Muscle of leg (tissue), 11 donors: ENCODE data around the gene ITGA4. TPM values are rescaled to one million over a fixed set of nuclear protein-coding genes. Genes with fewer than 3 reads are reported as not detected.

ENCODE experiments used
- DNase-seq: peaks from one replicate; pipeline ENCODE4 v3.0.0; 2013
- H3K27ac ChIP-seq: one replicate; pipeline ENCODE4 v1.5.1; 2013; ENCODE audit warnings: mild to moderate bottlenecking, low read length, control low read depth
- H3K27me3 ChIP-seq: one replicate; pipeline ENCODE4 v1.6.1; 2013; ENCODE audit warnings: low read length; ENCODE audit not compliant: control insufficient read depth, insufficient read depth
- H3K36me3 ChIP-seq: one replicate; pipeline ENCODE4 v1.6.1; 2013; ENCODE audit warnings: low read length; ENCODE audit not compliant: control insufficient read depth, insufficient read depth
- H3K4me1 ChIP-seq: one replicate; pipeline ENCODE4 v1.6.1; 2013; ENCODE audit warnings: low read length; ENCODE audit not compliant: control insufficient read depth, insufficient read depth
- H3K4me3 ChIP-seq: one replicate; pipeline ENCODE4 v1.5.1; 2013; ENCODE audit warnings: low read length, control low read depth
- H3K9me3 ChIP-seq: replicated peaks from 2 replicates; pipeline ENCODE4 v1.6.1; 2013; ENCODE audit warnings: low read depth, low read length; ENCODE audit not compliant: control insufficient read depth
- WGBS: methylation state at CpG from one replicate; pipeline ENCODE4 v1.1.5; 2013; ENCODE audit warnings: missing lambda C conversion rate; ENCODE audit not compliant: insufficient coverage; 5-methylcytosine and 5-hydroxymethylcytosine counted together
- polyA plus RNA-seq, 8 donors: library from polyadenylated mRNA; unstranded; fragments of 120-200 nt; gene quantifications; one replicate each; pipeline versions ENCODE4 v1.2.1 to v1.2.3, GENCODE V29; 2013; ENCODE audit warnings: inconsistent platforms in 1 of 8, low replicate concordance in 1 of 8; ENCODE audit not compliant: insufficient read length in 8 of 8, insufficient read depth in 1 of 8
- total RNA-seq: library from RNA; stranded (reverse); fragments of 120-200 nt; gene quantifications from one replicate; pipeline ENCODE4 v1.2.4, GENCODE V29; 2013

The ITGA4 gene
- total and polyA plus RNA-seq, 9 donors: 8.6 to 32.6 (median 20.4) TPM

DNA sequence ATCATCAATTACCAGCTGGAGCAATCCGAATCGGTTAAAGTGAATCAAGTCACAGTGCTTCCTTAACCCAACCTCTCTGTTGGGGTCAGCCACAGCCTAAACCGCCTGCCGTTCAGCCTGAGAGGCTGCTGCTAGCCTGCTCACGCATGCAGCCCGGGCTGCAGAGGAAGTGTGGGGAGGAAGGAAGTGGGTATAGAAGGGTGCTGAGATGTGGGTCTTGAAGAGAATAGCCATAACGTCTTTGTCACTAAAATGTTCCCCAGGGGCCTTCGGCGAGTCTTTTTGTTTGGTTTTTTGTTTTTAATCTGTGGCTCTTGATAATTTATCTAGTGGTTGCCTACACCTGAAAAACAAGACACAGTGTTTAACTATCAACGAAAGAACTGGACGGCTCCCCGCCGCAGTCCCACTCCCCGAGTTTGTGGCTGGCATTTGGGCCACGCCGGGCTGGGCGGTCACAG is 496 bp upstream of the ITGA4 start:
- peaks cover 15% of the 10 kb centered on the region for H3K4me1 ChIP-seq
- H3K27ac ChIP-seq: peak overlapping the region; percentile 77

DNA sequence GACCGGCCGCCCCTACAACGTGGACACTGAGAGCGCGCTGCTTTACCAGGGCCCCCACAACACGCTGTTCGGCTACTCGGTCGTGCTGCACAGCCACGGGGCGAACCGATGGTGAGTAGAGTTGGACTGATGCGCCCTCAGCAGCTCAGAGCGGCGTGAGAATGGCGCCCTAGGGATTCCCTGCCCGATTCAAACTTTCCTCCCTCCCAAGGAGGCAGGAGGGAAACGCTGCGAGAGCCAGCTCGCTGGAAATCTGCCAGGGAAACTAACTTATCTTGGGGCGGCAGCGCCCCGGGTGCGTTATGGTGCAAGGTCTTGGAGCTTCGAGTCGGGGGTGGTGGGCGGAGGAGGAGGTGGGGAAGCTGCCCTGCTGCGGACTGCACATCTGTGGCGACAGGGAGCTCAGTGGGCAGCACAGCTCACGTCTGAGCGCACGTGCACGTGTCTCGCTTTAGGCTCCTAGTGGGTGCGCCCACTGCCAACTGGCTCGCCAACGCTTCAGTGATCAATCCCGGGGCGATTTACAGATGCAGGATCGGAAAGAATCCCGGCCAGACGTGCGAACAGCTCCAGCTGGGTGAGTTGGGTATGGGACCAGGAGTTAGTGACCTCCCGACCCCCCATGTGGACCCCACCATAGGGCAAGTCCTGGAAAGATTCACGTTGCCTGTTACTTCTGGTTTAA is 697 bp downstream of the ITGA4 start:
- H3K9me3 ChIP-seq: no peaks in the 10 kb centered on the region
- under 1% methylated on average over 35 of the region's 45 CpGs for WGBS
- no peaks in the 10 kb centered on the region for H3K36me3 ChIP-seq
- H3K27me3 ChIP-seq: peaks cover 12% of the 10 kb centered on the region
- peak overlapping the region; percentile 50 for H3K27ac ChIP-seq
- peak overlapping the region; percentile 68 for H3K4me3 ChIP-seq
- peaks cover 15% of the 10 kb centered on the region for H3K4me1 ChIP-seq
- DNase-seq: peak; percentile 48

More for the DNA sequence above, 496 bp upstream of the ITGA4 start:
- Histone ChIP-seq H3K4me3 (peak overlapping the region; percentile 68), H3K27me3 (peaks cover 12% of the 10 kb centered on the region), H3K9me3 (no peaks in the 10 kb centered on the region), H3K36me3 (no peaks in the 10 kb centered on the region)
- WGBS: 0% methylated on average over 8 of the region's 17 CpGs
- peak; percentile 68 for DNase-seq

- H3K9me3 ChIP-seq: no peaks in the 10 kb centered on the region
- WGBS: no CpG with 5 or more reads among the region's 2 CpGs
- peaks cover 15% of the 10 kb centered on the region for H3K4me1 ChIP-seq
- H3K27ac ChIP-seq: no peak overlapping the region
- DNase-seq: no peak
- H3K27me3 ChIP-seq: peaks cover 12% of the 10 kb centered on the region
- no peaks in the 10 kb centered on the region for H3K36me3 ChIP-seq
- H3K4me3 ChIP-seq: peak overlapping the region; percentile 68
These were observed 1.7 kb downstream of the ITGA4 start for GRCh38 chr2:181458871-181459270.

GRCh38 chr2:181459621-181460021 is 2.4 kb downstream of the ITGA4 start:
- Histone ChIP-seq H3K27me3 (peaks cover 12% of the 10 kb centered on the region), H3K4me3 (no peak overlapping the region), H3K9me3 (no peaks in the 10 kb centered on the region), H3K36me3 (no peaks in the 10 kb centered on the region), H3K4me1 (peaks cover 15% of the 10 kb centered on the region), H3K27ac (no peak overlapping the region)
- no CpG with 5 or more reads among the region's 1 CpG for WGBS
- peak; percentile 12 for DNase-seq

DNA sequence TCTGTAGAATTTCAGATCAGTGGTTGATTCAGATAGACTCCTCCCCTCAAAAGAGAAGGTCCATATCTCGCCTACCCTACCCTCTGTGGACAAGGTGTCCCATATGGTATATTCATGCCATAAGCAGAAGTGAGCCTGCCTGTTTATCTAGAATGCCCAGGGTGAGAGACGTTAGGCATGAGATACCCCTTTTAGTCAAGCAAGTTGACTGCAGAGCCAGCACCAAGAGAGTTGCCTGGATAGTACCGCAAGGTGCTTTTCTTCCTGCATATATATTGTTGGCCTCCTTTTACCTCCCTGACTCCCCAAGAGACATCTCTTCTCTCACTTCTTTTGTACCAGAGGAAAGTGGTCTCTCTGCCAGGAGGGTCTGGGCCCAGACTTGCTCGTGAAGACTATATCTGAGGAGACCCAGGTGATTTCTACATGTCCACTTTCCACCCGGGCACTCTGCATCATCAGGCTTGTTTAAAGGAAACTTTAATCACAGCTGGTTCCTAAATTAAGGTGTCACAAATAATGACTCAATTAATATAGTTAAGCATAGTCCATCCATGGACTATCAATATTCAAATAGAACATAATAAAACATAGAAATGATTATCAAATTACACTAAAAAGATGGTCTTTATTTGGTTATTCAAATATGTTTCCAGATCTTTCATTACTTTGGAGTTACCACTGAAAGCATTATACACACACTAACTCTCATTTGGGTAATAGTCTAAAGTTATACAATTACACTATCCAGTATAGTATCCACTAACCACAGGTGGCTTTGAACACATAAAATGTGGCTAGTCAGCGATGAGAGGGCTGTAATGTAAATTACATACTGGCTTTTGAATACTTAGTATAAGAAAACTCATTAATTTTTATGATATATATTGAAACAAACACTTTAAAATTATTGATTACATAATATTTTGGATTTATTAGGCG is 4.1 kb downstream of the ITGA4 start:
- Histone ChIP-seq H3K27ac (no peak overlapping the region), H3K27me3 (peaks cover 11% of the 10 kb centered on the region), H3K9me3 (no peaks in the 10 kb centered on the region), H3K36me3 (no peaks in the 10 kb centered on the region), H3K4me1 (peaks cover 14% of the 10 kb centered on the region), H3K4me3 (no peak overlapping the region)
- no peak for DNase-seq
- 78% methylated on average over 2 of the region's 7 CpGs for WGBS

DNA sequence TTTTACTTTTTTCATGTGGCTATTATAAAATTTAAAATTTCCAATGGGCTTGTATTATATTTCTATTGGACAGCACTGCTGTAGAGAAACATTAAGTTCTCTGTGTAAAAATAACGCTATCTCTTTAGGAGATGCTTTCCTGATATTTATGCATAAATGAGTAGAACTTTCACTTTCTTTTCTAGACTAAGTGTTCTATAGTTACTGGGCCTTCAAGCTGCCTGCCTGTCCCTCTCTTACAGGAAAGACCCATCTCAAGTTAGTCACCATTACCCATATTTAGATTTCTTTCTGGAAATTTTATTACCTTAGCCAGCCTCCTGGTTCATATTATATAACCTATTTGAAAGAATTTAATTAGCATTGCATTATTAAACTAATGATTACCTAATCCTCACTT is 4.8 kb downstream of the ITGA4 start:
- Histone ChIP-seq H3K27me3 (peaks cover 10% of the 10 kb centered on the region), H3K27ac (no peak overlapping the region), H3K36me3 (no peaks in the 10 kb centered on the region), H3K4me1 (peaks cover 7% of the 10 kb centered on the region), H3K9me3 (no peaks in the 10 kb centered on the region), H3K4me3 (no peak overlapping the region)
- WGBS: no CpG with 5 or more reads among the region's 1 CpG
- no peak for DNase-seq

DNA sequence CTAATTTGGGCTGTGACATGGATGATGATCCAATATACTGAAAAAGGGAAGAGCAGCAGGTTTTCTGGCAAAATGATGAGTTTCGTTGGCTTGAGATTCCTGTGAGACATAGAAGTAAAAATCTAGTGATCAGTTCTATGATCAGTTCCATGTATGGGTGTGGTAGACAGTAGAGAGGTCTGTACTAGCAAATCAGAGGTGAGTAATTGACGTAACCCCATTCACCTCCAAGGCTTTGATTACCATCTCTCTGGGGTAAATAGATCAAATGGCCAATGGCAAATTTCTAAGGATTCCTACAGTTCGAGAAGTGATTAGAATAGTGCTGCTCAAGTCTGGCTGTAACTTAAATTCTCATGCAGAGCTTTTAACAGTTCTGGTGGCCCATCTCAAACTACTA is 6.4 kb downstream of the ITGA4 start:
- no peak overlapping the region for H3K27ac ChIP-seq
- no peaks in the 10 kb centered on the region for H3K4me1 ChIP-seq
- no peaks in the 10 kb centered on the region for H3K36me3 ChIP-seq
- H3K9me3 ChIP-seq: no peaks in the 10 kb centered on the region
- 80% methylated on average over 1 of the region's 3 CpGs for WGBS
- H3K27me3 ChIP-seq: no peaks in the 10 kb centered on the region
- DNase-seq: no peak
- H3K4me3 ChIP-seq: no peak overlapping the region

- Histone ChIP-seq H3K9me3 (no peaks in the 10 kb centered on the region), H3K36me3 (no peaks in the 10 kb centered on the region), H3K27me3 (no peaks in the 10 kb centered on the region), H3K4me3 (no peak overlapping the region), H3K27ac (no peak overlapping the region), H3K4me1 (no peaks in the 10 kb centered on the region)
- no peak for DNase-seq
- WGBS: 83% methylated on average over 2 of the region's 2 CpGs
These were observed 7.8 kb downstream of the ITGA4 start for GRCh38 chr2:181464966-181465365.

GRCh38 chr2:181465676-181466375 is 8.6 kb downstream of the ITGA4 start:
- Histone ChIP-seq H3K27ac (no peak overlapping the region), H3K4me1 (no peaks in the 10 kb centered on the region), H3K9me3 (no peaks in the 10 kb centered on the region), H3K4me3 (no peak overlapping the region), H3K36me3 (no peaks in the 10 kb centered on the region), H3K27me3 (no peaks in the 10 kb centered on the region)
- WGBS: no CpG with 5 or more reads among the region's 3 CpGs
- peak; percentile 37 for DNase-seq
